ENCODE data around the gene CNIH3. TPM values are rescaled to one million over a fixed set of nuclear protein-coding genes. Genes with fewer than 3 reads are reported as not detected.

The CNIH3 gene
- total RNA-seq, 1 experiment from 2014 or later: 3.7 TPM

DNA sequence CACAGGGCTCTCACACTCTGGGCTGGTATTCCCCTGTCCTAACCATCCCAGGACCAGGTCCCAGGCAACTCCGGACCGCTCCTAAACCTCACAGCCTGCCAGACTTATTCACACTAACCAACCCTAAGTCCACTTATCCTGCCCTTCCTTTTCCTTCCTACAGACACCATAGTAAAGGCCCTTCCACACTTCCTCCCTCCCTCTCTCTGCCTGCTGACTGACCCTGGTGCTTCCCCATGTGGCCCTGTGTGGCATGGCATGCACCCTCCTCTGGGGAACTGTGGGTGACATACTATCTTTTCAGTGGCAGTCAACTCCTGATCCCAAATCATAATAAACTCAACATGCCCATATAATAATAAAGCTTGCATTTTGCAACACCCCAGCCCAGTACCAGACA, 158.3 kb downstream of the CNIH3 start:
- H3K4me3 ChIP-seq (ENCODE audit: low read depth in 2 of 2, low read length in 2 of 2): no peak overlapping the region
- BruUV-seq (replicated peaks): no TSS peak
- in situ Hi-C loops (cut with HindIII; ENCODE audit: low pct_unique_long_range_greater_than_20kb, low sequenced_read_pairs): no loop called here
- CTCF ChIA-PET: no interaction called here
- H3K27ac ChIP-seq (ENCODE audit: low read length): no peak overlapping the region
- H3K36me3 ChIP-seq (ENCODE audit: control insufficient read depth, insufficient read depth, low read length): no peaks in the 10 kb centered on the region
- intact Hi-C loops (cut with micrococcal nuclease; ENCODE audit: unreplicated experiment): no loop called here
- POLR2A ChIA-PET: no interaction called here
- peaks cover 25% of the 10 kb centered on the region for H3K27me3 ChIP-seq (ENCODE audit: control insufficient read depth, insufficient read depth, low read length)
- no peaks in the 10 kb centered on the region for H3K9me3 ChIP-seq (ENCODE audit: control insufficient read depth, insufficient read depth, low read depth, low read length)
- no peak for DNase-seq (ENCODE audit: low read depth, low spot score)
- H3K4me1 ChIP-seq (ENCODE audit: control insufficient read depth, insufficient read depth, low read length): no peaks in the 10 kb centered on the region
- no peak for TF ChIP-seq REST (IDR thresholded peaks at IDR 0.05; ENCODE audit: insufficient read depth in 1 of 2, low read depth in 2 of 2, low read length in 1 of 2)
- TF ChIP-seq, protein P1, sequence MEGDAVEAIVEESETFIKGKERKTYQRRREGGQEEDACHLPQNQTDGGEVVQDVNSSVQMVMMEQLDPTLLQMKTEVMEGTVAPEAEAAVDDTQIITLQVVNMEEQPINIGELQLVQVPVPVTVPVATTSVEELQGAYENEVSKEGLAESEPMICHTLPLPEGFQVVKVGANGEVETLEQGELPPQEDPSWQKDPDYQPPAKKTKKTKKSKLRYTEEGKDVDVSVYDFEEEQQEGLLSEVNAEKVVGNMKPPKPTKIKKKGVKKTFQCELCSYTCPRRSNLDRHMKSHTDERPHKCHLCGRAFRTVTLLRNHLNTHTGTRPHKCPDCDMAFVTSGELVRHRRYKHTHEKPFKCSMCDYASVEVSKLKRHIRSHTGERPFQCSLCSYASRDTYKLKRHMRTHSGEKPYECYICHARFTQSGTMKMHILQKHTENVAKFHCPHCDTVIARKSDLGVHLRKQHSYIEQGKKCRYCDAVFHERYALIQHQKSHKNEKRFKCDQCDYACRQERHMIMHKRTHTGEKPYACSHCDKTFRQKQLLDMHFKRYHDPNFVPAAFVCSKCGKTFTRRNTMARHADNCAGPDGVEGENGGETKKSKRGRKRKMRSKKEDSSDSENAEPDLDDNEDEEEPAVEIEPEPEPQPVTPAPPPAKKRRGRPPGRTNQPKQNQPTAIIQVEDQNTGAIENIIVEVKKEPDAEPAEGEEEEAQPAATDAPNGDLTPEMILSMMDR (IDR thresholded peaks at IDR 0.05): peak; percentile 15; the same call in 1 of the 2 replicates
- no peak for ATAC-seq

GRCh38 chr1:224777180-224777579, 161.1 kb downstream of the CNIH3 start:
- no peaks in the 10 kb centered on the region for H3K9me3 ChIP-seq (ENCODE audit: control insufficient read depth, insufficient read depth, low read depth, low read length)
- H3K27ac ChIP-seq (ENCODE audit: low read length): no peak overlapping the region
- POLR2A ChIA-PET: no interaction called here
- no peak overlapping the region for H3K4me3 ChIP-seq (ENCODE audit: low read depth in 2 of 2, low read length in 2 of 2)
- in situ Hi-C loops (cut with HindIII; ENCODE audit: low pct_unique_long_range_greater_than_20kb, low sequenced_read_pairs) (no loop called here), intact Hi-C loops (cut with micrococcal nuclease; ENCODE audit: unreplicated experiment) (no loop called here)
- no peaks in the 10 kb centered on the region for H3K36me3 ChIP-seq (ENCODE audit: control insufficient read depth, insufficient read depth, low read length)
- peaks cover 10% of the 10 kb centered on the region for H3K27me3 ChIP-seq (ENCODE audit: control insufficient read depth, insufficient read depth, low read length)
- ATAC-seq (no peak), DNase-seq (ENCODE audit: low read depth, low spot score) (no peak)
- CTCF ChIA-PET: no interaction called here
- BruUV-seq (replicated peaks): no TSS peak
- no peaks in the 10 kb centered on the region for H3K4me1 ChIP-seq (ENCODE audit: control insufficient read depth, insufficient read depth, low read length)
- TF ChIP-seq REST (IDR thresholded peaks at IDR 0.05; ENCODE audit: insufficient read depth in 1 of 2, low read depth in 2 of 2, low read length in 1 of 2) (no peak), TCF7L2 (IDR thresholded peaks at IDR 0.05; ENCODE audit: low read depth, low read length) (no peak), SIN3A (IDR thresholded peaks at IDR 0.05; ENCODE audit: borderline replicate concordance, insufficient read depth, low read depth, low read length) (no peak), POLR2AphosphoS5 (IDR thresholded peaks at IDR 0.05; ENCODE audit: low read depth, low read length) (no peak)
- TF ChIP-seq, protein P1 (IDR thresholded peaks at IDR 0.05): no peak
